SK-N-SH treated with all-trans-retinoic acid at 6 μM for 48 hours (cell line): ENCODE data around the gene PTPRF.

Experiments
- ATAC-seq: fragments of 200-7000 bp; cut with Tn5 transposase; 3 replicates; pipeline ENCODE4 v1.9.1; 2020; ENCODE audit warnings: mild to moderate bottlenecking, moderate library complexity
- ARNTL ChIP-seq: fragments of 450-650 bp; formaldehyde crosslinking; IDR thresholded peaks from 2 replicates; pipeline ENCODE4 v1.5.0; 2020; ENCODE audit warnings: low read depth, mild to moderate bottlenecking, moderate library complexity, borderline replicate concordance
- BACH2 ChIP-seq: fragments of 250-450 bp; sonication (Bioruptor Pico); IDR thresholded peaks from 2 replicates; pipeline ENCODE4 v1.9.0; 2021; ENCODE audit warnings: mild to moderate bottlenecking, borderline replicate concordance
- CSDC2 ChIP-seq: fragments of 250-450 bp; sonication (Bioruptor Pico); IDR thresholded peaks from 2 replicates; pipeline ENCODE4 v1.5.0; 2020; ENCODE audit warnings: mild to moderate bottlenecking, moderate library complexity
- ESRRG ChIP-seq: fragments of 250-450 bp; sonication (Bioruptor Pico); IDR thresholded peaks from 2 replicates; pipeline ENCODE4 v1.6.1; 2021; ENCODE audit warnings: mild to moderate bottlenecking
- GLIS3 ChIP-seq: fragments of 250-450 bp; sonication (Bioruptor Pico); IDR thresholded peaks from 2 replicates; pipeline ENCODE4 v1.5.0; 2020; ENCODE audit warnings: mild to moderate bottlenecking, moderate library complexity
- ISL1 ChIP-seq: fragments of 250-450 bp; sonication (Bioruptor Pico); IDR thresholded peaks from 2 replicates; pipeline ENCODE4 v2.1.2; 2022; ENCODE audit warnings: mild to moderate bottlenecking, moderate library complexity
- OSR1 ChIP-seq: fragments of 250-450 bp; sonication (Bioruptor Pico); IDR thresholded peaks from 2 replicates; pipeline ENCODE4 v1.8.0; 2022; ENCODE audit warnings: moderate library complexity, mild to moderate bottlenecking, inconsistent platforms
- PPARA ChIP-seq: fragments of 250-450 bp; sonication (Bioruptor Pico); IDR thresholded peaks from 2 replicates; pipeline ENCODE4 v1.5.0; 2020; ENCODE audit warnings: mild to moderate bottlenecking, borderline replicate concordance
- RARB ChIP-seq: fragments of 250-450 bp; sonication (Bioruptor Pico); IDR thresholded peaks from 2 replicates; pipeline ENCODE4 v1.8.0; 2021; ENCODE audit warnings: mild to moderate bottlenecking, moderate library complexity
- SNAI2 ChIP-seq: fragments of 250-450 bp; sonication (Bioruptor Pico); IDR thresholded peaks from 2 replicates; pipeline ENCODE4 v1.5.0; 2020; ENCODE audit warnings: mild to moderate bottlenecking, moderate library complexity
- TCF4 ChIP-seq: fragments of 250-450 bp; sonication (Bioruptor Pico); IDR thresholded peaks from 2 replicates; pipeline ENCODE4 v1.8.0; 2021; ENCODE audit warnings: mild to moderate bottlenecking, moderate library complexity, borderline replicate concordance
- TOX ChIP-seq: fragments of 250-450 bp; sonication (Bioruptor Pico); IDR thresholded peaks from 2 replicates; pipeline ENCODE4 v1.8.0; 2021; ENCODE audit warnings: mild to moderate bottlenecking, moderate library complexity, borderline replicate concordance
- ZC3H10 ChIP-seq: fragments of 250-450 bp; sonication (Bioruptor Pico); IDR thresholded peaks from 2 replicates; pipeline ENCODE4 v1.5.1; 2021; ENCODE audit warnings: mild to moderate bottlenecking, moderate library complexity
- ZFP3 ChIP-seq: fragments of 250-450 bp; sonication (Bioruptor Pico); IDR thresholded peaks from 2 replicates; pipeline ENCODE4 v1.5.0; 2020; ENCODE audit warnings: mild to moderate bottlenecking, moderate library complexity
- ZFP30 ChIP-seq: fragments of 450-650 bp; formaldehyde crosslinking; IDR thresholded peaks from 2 replicates; pipeline ENCODE4 v1.5.0; 2022; ENCODE audit warnings: mild to moderate bottlenecking, moderate library complexity
- ZNF565 ChIP-seq: fragments of 450-650 bp; formaldehyde crosslinking; conservative IDR thresholded peaks from 2 replicates; pipeline ENCODE4 v1.5.0; 2020; ENCODE audit warnings: low read depth, mild to moderate bottlenecking, moderate library complexity
- ZNF70 ChIP-seq: fragments of 450-650 bp; formaldehyde crosslinking; IDR thresholded peaks from 2 replicates; pipeline ENCODE4 v1.5.0; 2020; ENCODE audit warnings: mild to moderate bottlenecking, moderate library complexity
- ZNF8 ChIP-seq: fragments of 450-650 bp; formaldehyde crosslinking; IDR thresholded peaks from 2 replicates; pipeline ENCODE4 v1.5.0; 2020; ENCODE audit warnings: mild to moderate bottlenecking, moderate library complexity
- TF ChIP-seq, protein P1 (sequence below): fragments of 250-450 bp; sonication (Bioruptor Pico); IDR thresholded peaks from 2 replicates; pipeline ENCODE4 v1.5.1; 2021; ENCODE audit warnings: mild to moderate bottlenecking, moderate library complexity
- TF ChIP-seq, protein P2 (sequence below): fragments of 250-450 bp; sonication (Bioruptor Pico); IDR thresholded peaks from 2 replicates; pipeline ENCODE4 v1.8.0; 2020; ENCODE audit warnings: mild to moderate bottlenecking, moderate library complexity, borderline replicate concordance
- TF ChIP-seq, protein P3 (sequence below): fragments of 250-450 bp; sonication (Bioruptor Pico); IDR thresholded peaks from 2 replicates; pipeline ENCODE4 v1.8.0; 2021; ENCODE audit warnings: low read depth, mild to moderate bottlenecking, moderate library complexity, borderline replicate concordance
- TF ChIP-seq, protein P4 (sequence below): fragments of 250-450 bp; sonication (Bioruptor Pico); IDR thresholded peaks from 2 replicates; pipeline ENCODE4 v1.5.0; 2020; ENCODE audit warnings: mild to moderate bottlenecking, moderate library complexity

PTPRF gene

DNA sequence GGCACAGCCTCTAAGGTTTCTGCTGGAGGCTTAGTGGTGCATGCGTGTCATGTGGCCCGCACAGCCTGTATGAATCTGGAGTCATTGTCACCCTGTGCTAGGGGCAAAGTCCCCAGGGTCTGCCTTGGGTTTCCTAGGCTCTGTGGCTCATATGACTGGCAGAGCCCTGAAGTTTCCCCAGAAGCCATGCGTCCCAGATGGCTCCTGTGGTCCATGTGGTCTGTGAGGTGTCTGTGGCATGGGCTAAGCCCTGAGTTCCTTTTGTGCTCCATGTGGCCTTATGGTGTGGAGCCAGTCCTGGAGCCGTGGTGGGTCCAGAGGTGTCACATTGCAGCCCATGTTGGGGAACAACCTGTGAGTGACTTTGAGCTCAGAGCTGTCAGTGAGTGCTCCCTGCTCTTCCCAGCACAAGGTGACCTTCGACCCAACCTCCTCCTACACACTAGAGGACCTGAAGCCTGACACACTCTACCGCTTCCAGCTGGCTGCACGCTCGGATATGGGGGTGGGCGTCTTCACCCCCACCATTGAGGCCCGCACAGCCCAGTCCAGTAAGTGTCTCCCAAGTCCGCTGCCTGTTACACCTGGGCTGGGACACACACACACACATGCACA lies 61.5 kb downstream of the PTPRF start:
- no peak for TF ChIP-seq OSR1 (CRISPR knock-in tag)
- TF ChIP-seq ISL1 (CRISPR knock-in tag): no peak
- no peak for TF ChIP-seq ZNF8
- TF ChIP-seq, protein P1, sequence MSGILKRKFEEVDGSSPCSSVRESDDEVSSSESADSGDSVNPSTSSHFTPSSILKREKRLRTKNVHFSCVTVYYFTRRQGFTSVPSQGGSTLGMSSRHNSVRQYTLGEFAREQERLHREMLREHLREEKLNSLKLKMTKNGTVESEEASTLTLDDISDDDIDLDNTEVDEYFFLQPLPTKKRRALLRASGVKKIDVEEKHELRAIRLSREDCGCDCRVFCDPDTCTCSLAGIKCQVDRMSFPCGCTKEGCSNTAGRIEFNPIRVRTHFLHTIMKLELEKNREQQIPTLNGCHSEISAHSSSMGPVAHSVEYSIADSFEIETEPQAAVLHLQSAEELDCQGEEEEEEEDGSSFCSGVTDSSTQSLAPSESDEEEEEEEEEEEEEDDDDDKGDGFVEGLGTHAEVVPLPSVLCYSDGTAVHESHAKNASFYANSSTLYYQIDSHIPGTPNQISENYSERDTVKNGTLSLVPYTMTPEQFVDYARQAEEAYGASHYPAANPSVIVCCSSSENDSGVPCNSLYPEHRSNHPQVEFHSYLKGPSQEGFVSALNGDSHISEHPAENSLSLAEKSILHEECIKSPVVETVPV (CRISPR knock-in tag): no peak
- TF ChIP-seq ZFP3 (CRISPR knock-in tag): no peak
- no peak for TF ChIP-seq TCF4
- TF ChIP-seq TOX (CRISPR knock-in tag): no peak
- TF ChIP-seq ARNTL: no peak
- TF ChIP-seq, protein P2, sequence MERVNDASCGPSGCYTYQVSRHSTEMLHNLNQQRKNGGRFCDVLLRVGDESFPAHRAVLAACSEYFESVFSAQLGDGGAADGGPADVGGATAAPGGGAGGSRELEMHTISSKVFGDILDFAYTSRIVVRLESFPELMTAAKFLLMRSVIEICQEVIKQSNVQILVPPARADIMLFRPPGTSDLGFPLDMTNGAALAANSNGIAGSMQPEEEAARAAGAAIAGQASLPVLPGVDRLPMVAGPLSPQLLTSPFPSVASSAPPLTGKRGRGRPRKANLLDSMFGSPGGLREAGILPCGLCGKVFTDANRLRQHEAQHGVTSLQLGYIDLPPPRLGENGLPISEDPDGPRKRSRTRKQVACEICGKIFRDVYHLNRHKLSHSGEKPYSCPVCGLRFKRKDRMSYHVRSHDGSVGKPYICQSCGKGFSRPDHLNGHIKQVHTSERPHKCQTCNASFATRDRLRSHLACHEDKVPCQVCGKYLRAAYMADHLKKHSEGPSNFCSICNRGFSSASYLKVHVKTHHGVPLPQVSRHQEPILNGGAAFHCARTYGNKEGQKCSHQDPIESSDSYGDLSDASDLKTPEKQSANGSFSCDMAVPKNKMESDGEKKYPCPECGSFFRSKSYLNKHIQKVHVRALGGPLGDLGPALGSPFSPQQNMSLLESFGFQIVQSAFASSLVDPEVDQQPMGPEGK (CRISPR knock-in tag): no peak
- TF ChIP-seq, protein P3, sequence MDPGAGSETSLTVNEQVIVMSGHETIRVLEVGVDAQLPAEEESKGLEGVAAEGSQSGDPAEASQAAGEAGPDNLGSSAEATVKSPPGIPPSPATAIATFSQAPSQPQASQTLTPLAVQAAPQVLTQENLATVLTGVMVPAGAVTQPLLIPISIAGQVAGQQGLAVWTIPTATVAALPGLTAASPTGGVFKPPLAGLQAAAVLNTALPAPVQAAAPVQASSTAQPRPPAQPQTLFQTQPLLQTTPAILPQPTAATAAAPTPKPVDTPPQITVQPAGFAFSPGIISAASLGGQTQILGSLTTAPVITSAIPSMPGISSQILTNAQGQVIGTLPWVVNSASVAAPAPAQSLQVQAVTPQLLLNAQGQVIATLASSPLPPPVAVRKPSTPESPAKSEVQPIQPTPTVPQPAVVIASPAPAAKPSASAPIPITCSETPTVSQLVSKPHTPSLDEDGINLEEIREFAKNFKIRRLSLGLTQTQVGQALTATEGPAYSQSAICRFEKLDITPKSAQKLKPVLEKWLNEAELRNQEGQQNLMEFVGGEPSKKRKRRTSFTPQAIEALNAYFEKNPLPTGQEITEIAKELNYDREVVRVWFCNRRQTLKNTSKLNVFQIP (CRISPR knock-in tag): no peak
- TF ChIP-seq ZFP30 (CRISPR knock-in tag): no peak
- TF ChIP-seq SNAI2 (CRISPR knock-in tag): no peak
- TF ChIP-seq, protein P4, sequence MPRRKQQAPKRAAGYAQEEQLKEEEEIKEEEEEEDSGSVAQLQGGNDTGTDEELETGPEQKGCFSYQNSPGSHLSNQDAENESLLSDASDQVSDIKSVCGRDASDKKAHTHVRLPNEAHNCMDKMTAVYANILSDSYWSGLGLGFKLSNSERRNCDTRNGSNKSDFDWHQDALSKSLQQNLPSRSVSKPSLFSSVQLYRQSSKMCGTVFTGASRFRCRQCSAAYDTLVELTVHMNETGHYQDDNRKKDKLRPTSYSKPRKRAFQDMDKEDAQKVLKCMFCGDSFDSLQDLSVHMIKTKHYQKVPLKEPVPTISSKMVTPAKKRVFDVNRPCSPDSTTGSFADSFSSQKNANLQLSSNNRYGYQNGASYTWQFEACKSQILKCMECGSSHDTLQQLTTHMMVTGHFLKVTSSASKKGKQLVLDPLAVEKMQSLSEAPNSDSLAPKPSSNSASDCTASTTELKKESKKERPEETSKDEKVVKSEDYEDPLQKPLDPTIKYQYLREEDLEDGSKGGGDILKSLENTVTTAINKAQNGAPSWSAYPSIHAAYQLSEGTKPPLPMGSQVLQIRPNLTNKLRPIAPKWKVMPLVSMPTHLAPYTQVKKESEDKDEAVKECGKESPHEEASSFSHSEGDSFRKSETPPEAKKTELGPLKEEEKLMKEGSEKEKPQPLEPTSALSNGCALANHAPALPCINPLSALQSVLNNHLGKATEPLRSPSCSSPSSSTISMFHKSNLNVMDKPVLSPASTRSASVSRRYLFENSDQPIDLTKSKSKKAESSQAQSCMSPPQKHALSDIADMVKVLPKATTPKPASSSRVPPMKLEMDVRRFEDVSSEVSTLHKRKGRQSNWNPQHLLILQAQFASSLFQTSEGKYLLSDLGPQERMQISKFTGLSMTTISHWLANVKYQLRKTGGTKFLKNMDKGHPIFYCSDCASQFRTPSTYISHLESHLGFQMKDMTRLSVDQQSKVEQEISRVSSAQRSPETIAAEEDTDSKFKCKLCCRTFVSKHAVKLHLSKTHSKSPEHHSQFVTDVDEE (CRISPR knock-in tag): no peak
- TF ChIP-seq CSDC2 (CRISPR knock-in tag): no peak
- TF ChIP-seq BACH2: no peak
- no peak for TF ChIP-seq ZNF565 (CRISPR knock-in tag)
- TF ChIP-seq RARB (CRISPR knock-in tag): no peak
- TF ChIP-seq ESRRG: no peak
- no peak for TF ChIP-seq ZC3H10 (CRISPR knock-in tag)
- ATAC-seq: no peak

DNA sequence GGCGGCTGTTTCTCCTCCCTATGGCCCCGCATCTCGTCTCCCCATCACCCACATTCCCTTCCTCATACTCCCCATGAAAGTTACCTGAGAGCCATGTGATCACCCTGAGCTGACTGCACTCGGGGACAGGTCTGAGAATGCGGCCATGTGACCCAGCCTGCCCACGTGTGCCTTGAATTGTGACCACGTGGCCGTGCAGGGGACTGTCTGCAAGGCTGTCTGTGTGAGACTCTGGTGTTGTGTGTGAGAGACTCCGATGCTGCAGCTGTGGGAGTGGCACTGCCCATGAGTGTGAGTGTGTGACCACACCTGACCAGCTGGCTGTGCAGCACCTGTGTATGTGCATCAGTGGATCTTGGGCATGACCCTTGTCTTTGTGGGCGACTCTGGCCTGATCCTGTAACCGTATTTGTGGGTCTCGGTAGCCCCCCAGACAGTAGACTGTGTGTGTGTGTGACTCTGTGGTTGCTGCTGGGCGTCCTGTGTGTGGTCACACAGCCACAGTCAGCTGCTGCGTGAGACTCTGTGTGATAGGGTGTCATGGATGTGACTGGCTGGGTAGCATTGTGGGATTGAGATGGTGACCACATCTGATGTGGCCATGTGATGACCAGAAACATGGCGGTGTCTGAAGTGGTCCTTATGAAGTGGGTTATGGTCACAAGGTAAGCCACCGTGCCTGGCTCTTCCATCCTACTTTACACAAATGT lies 62.4 kb downstream of the PTPRF start:
- no peak for ATAC-seq
- TF ChIP-seq TCF4 (no peak), ZNF565 (CRISPR knock-in tag) (no peak), RARB (CRISPR knock-in tag) (no peak), ESRRG (no peak), ARNTL (no peak), ZFP3 (CRISPR knock-in tag) (no peak), CSDC2 (CRISPR knock-in tag) (no peak), PPARA (CRISPR knock-in tag) (no peak), ISL1 (CRISPR knock-in tag) (no peak), GLIS3 (CRISPR knock-in tag) (no peak), OSR1 (CRISPR knock-in tag) (no peak), ZNF70 (no peak)
- TF ChIP-seq, protein P1 (CRISPR knock-in tag): no peak
- TF ChIP-seq, protein P4 (CRISPR knock-in tag): no peak
- TF ChIP-seq, protein P3 (CRISPR knock-in tag): no peak
- TF ChIP-seq, protein P2 (CRISPR knock-in tag): no peak
